ENCODE results near the gene FCGR1A. TPM values are rescaled to one million over a fixed set of nuclear protein-coding genes. Genes with fewer than 3 reads are reported as not detected.
"Not testable (repeated sequence)": the region's sequence is repeated elsewhere in the genome, so short reads cannot be mapped to it uniquely, and the experiment has no call there.

Gene FCGR1A
- polyA plus RNA-seq (2013, experiment 1 of 2) = not detected
- not detected for polyA plus RNA-seq (2013, experiment 2 of 2)

- H4K91ac ChIP-seq (ENCODE audit: low read length); DNase-seq; H2BK12ac ChIP-seq (ENCODE audit: low read length in 2 of 2); H3K9ac ChIP-seq (ENCODE audit: low read length); H2BK5ac ChIP-seq (ENCODE audit: low read depth, low read length, poor library complexity, severe bottlenecking); H4K8ac ChIP-seq (ENCODE audit: low read length); H2BK120ac ChIP-seq (ENCODE audit: low read depth, low read length); H3K4me2 ChIP-seq (ENCODE audit: low read length, poor library complexity, severe bottlenecking); H2AFZ ChIP-seq (ENCODE audit: low read depth, low read length); H3K79me1 ChIP-seq (replicated peaks; ENCODE audit: low read length, poor library complexity, severe bottlenecking); H3K27ac ChIP-seq (ENCODE audit: low read length, poor library complexity, severe bottlenecking); H3K18ac ChIP-seq (ENCODE audit: low read depth in 1 of 2, low read length in 2 of 2); H3K9me3 ChIP-seq (ENCODE audit: control insufficient read depth, low read length); H3K14ac ChIP-seq (ENCODE audit: low read length in 2 of 2); H3K4ac ChIP-seq (ENCODE audit: low read depth in 1 of 2, low read length in 2 of 2); H2AK5ac ChIP-seq (ENCODE audit: low read length, severe bottlenecking); H3K4me3 ChIP-seq (ENCODE audit: insufficient read depth in 1 of 2, low read depth in 1 of 2, low read length in 2 of 2); H3K4me1 ChIP-seq (ENCODE audit: control insufficient read depth, insufficient read depth, low read depth, low read length); H3K27me3 ChIP-seq (ENCODE audit: control insufficient read depth in 1 of 2, insufficient read depth in 1 of 2, low read length in 2 of 2); H3K36me3 ChIP-seq (ENCODE audit: control insufficient read depth in 1 of 2, insufficient read depth in 2 of 2, low read depth in 1 of 2, low read length in 2 of 2); H2BK15ac ChIP-seq (ENCODE audit: low read depth, poor library complexity, severe bottlenecking); H3K23ac ChIP-seq (ENCODE audit: low read length in 2 of 2): not testable (repeated sequence)
- WGBS = no CpG with 5 or more reads among the region's 2 CpGs
Observed at GRCh38 chr1:149782600-149782999, at the start of gene FCGR1A. TSS of gene FCGR1A (plus strand) at chr1:149782694. CDS start at chr1:149782744, 50 bp downstream.

GRCh38 chr1:149732781-149733180, 49.7 kb upstream of the FCGR1A start:
- not testable (repeated sequence) for H3K27ac ChIP-seq (ENCODE audit: low read length, poor library complexity, severe bottlenecking); H3K4me1 ChIP-seq (ENCODE audit: control insufficient read depth, insufficient read depth, low read depth, low read length); H2BK120ac ChIP-seq (ENCODE audit: low read depth, low read length); DNase-seq; H4K8ac ChIP-seq (ENCODE audit: low read length); H3K9ac ChIP-seq (ENCODE audit: low read length); H3K4me2 ChIP-seq (ENCODE audit: low read length, poor library complexity, severe bottlenecking); H4K91ac ChIP-seq (ENCODE audit: low read length); H3K79me1 ChIP-seq (replicated peaks; ENCODE audit: low read length, poor library complexity, severe bottlenecking); H2BK5ac ChIP-seq (ENCODE audit: low read depth, low read length, poor library complexity, severe bottlenecking); H3K4ac ChIP-seq (ENCODE audit: low read depth in 1 of 2, low read length in 2 of 2); H2AK5ac ChIP-seq (ENCODE audit: low read length, severe bottlenecking); H3K9me3 ChIP-seq (ENCODE audit: control insufficient read depth, low read length); H3K27me3 ChIP-seq (ENCODE audit: control insufficient read depth in 1 of 2, insufficient read depth in 1 of 2, low read length in 2 of 2); H3K23ac ChIP-seq (ENCODE audit: low read length in 2 of 2); H2AFZ ChIP-seq (ENCODE audit: low read depth, low read length); H3K14ac ChIP-seq (ENCODE audit: low read length in 2 of 2); H3K18ac ChIP-seq (ENCODE audit: low read depth in 1 of 2, low read length in 2 of 2); H2BK12ac ChIP-seq (ENCODE audit: low read length in 2 of 2); H3K4me3 ChIP-seq (ENCODE audit: insufficient read depth in 1 of 2, low read depth in 1 of 2, low read length in 2 of 2); H2BK15ac ChIP-seq (ENCODE audit: low read depth, poor library complexity, severe bottlenecking); H3K36me3 ChIP-seq (ENCODE audit: control insufficient read depth in 1 of 2, insufficient read depth in 2 of 2, low read depth in 1 of 2, low read length in 2 of 2)
- WGBS = no CpG with 5 or more reads among the region's 2 CpGs

- H3K14ac ChIP-seq (ENCODE audit: low read length in 2 of 2); H3K9me3 ChIP-seq (ENCODE audit: control insufficient read depth, low read length); H3K18ac ChIP-seq (ENCODE audit: low read depth in 1 of 2, low read length in 2 of 2); H2BK5ac ChIP-seq (ENCODE audit: low read depth, low read length, poor library complexity, severe bottlenecking); H3K27me3 ChIP-seq (ENCODE audit: control insufficient read depth in 1 of 2, insufficient read depth in 1 of 2, low read length in 2 of 2); H3K4ac ChIP-seq (ENCODE audit: low read depth in 1 of 2, low read length in 2 of 2); H3K36me3 ChIP-seq (ENCODE audit: control insufficient read depth in 1 of 2, insufficient read depth in 2 of 2, low read depth in 1 of 2, low read length in 2 of 2); H3K4me1 ChIP-seq (ENCODE audit: control insufficient read depth, insufficient read depth, low read depth, low read length); H2AFZ ChIP-seq (ENCODE audit: low read depth, low read length); H2BK120ac ChIP-seq (ENCODE audit: low read depth, low read length); H3K9ac ChIP-seq (ENCODE audit: low read length); DNase-seq; H3K23ac ChIP-seq (ENCODE audit: low read length in 2 of 2); H2AK5ac ChIP-seq (ENCODE audit: low read length, severe bottlenecking); H2BK12ac ChIP-seq (ENCODE audit: low read length in 2 of 2); H4K91ac ChIP-seq (ENCODE audit: low read length); H3K4me2 ChIP-seq (ENCODE audit: low read length, poor library complexity, severe bottlenecking); H3K27ac ChIP-seq (ENCODE audit: low read length, poor library complexity, severe bottlenecking); H2BK15ac ChIP-seq (ENCODE audit: low read depth, poor library complexity, severe bottlenecking); H3K4me3 ChIP-seq (ENCODE audit: insufficient read depth in 1 of 2, low read depth in 1 of 2, low read length in 2 of 2); H4K8ac ChIP-seq (ENCODE audit: low read length); H3K79me1 ChIP-seq (replicated peaks; ENCODE audit: low read length, poor library complexity, severe bottlenecking): not testable (repeated sequence)
- WGBS = 92% methylated on average over 1 of the region's 1 CpG
Observed at GRCh38 chr1:149734692-149735091, 47.8 kb upstream of the FCGR1A start.

- H2BK5ac ChIP-seq (ENCODE audit: low read depth, low read length, poor library complexity, severe bottlenecking); H3K27me3 ChIP-seq (ENCODE audit: control insufficient read depth in 1 of 2, insufficient read depth in 1 of 2, low read length in 2 of 2); H3K4me1 ChIP-seq (ENCODE audit: control insufficient read depth, insufficient read depth, low read depth, low read length); H2BK15ac ChIP-seq (ENCODE audit: low read depth, poor library complexity, severe bottlenecking); H3K18ac ChIP-seq (ENCODE audit: low read depth in 1 of 2, low read length in 2 of 2); H2BK120ac ChIP-seq (ENCODE audit: low read depth, low read length); H3K9ac ChIP-seq (ENCODE audit: low read length); H3K4ac ChIP-seq (ENCODE audit: low read depth in 1 of 2, low read length in 2 of 2); H3K79me1 ChIP-seq (replicated peaks; ENCODE audit: low read length, poor library complexity, severe bottlenecking); H2BK12ac ChIP-seq (ENCODE audit: low read length in 2 of 2); H3K4me2 ChIP-seq (ENCODE audit: low read length, poor library complexity, severe bottlenecking); H3K27ac ChIP-seq (ENCODE audit: low read length, poor library complexity, severe bottlenecking); H3K9me3 ChIP-seq (ENCODE audit: control insufficient read depth, low read length); H3K14ac ChIP-seq (ENCODE audit: low read length in 2 of 2); H4K8ac ChIP-seq (ENCODE audit: low read length); H3K23ac ChIP-seq (ENCODE audit: low read length in 2 of 2); H2AK5ac ChIP-seq (ENCODE audit: low read length, severe bottlenecking); H3K36me3 ChIP-seq (ENCODE audit: control insufficient read depth in 1 of 2, insufficient read depth in 2 of 2, low read depth in 1 of 2, low read length in 2 of 2); H2AFZ ChIP-seq (ENCODE audit: low read depth, low read length); H4K91ac ChIP-seq (ENCODE audit: low read length): not testable (repeated sequence)
- DNase-seq = peak; percentile 10
- WGBS = 14% methylated on average over 13 of the region's 26 CpGs
- peak overlapping the region in 1 of 2 experiments; percentile 58 for H3K4me3 ChIP-seq (ENCODE audit: insufficient read depth in 1 of 2, low read depth in 1 of 2, low read length in 2 of 2)
Observed at GRCh38 chr1:149740148-149740581, 42.3 kb upstream of the FCGR1A start.

Measured in mesenchymal stem cell (in vitro differentiated cells and primary cell).